Hepatocyte (in vitro differentiated cells): ENCODE data around the gene ESPL1. TPM values are rescaled to one million over a fixed set of nuclear protein-coding genes. Genes with fewer than 3 reads are reported as not detected.

Source experiments
- DNase-seq: peaks from one replicate; pipeline ENCODE4 v3.0.0-alpha.2; 2016; ENCODE audit warnings: low spot score
- H2AFZ ChIP-seq: fragments of 200-600 bp; sonication (generic); 2 replicates; pipeline ENCODE4 v1.6.0; 2016; ENCODE audit warnings: antibody characterized with exemption, mild to moderate bottlenecking
- H3K27ac ChIP-seq: fragments of 200-600 bp; sonication (generic); 2 replicates; pipeline ENCODE4 v1.5.1; 2016; ENCODE audit warnings: mild to moderate bottlenecking
- H3K27me3 ChIP-seq: fragments of 200-600 bp; sonication (generic); 2 replicates; pipeline ENCODE4 v1.6.1; 2016
- H3K36me3 ChIP-seq: fragments of 200-600 bp; sonication (generic); replicated peaks from 2 replicates; pipeline ENCODE4 v1.5.1; 2016; ENCODE audit warnings: low read depth; ENCODE audit not compliant: insufficient read depth
- H3K4me1 ChIP-seq: fragments of 200-600 bp; sonication (generic); 2 replicates; pipeline ENCODE4 v1.5.1; 2016; ENCODE audit warnings: mild to moderate bottlenecking, moderate library complexity; ENCODE audit not compliant: insufficient read depth
- H3K4me2 ChIP-seq: fragments of 200-600 bp; sonication (generic); 2 replicates; pipeline ENCODE4 v1.6.0; 2016
- H3K4me3 ChIP-seq: fragments of 200-600 bp; sonication (generic); 2 replicates; pipeline ENCODE4 v1.5.1; 2016; ENCODE audit warnings: mild to moderate bottlenecking
- H3K79me2 ChIP-seq: fragments of 200-600 bp; sonication (generic); 2 replicates; pipeline ENCODE4 v1.6.0; 2017; ENCODE audit warnings: mild to moderate bottlenecking
- H3K9me2 ChIP-seq: fragments of 200-600 bp; sonication (generic); replicated peaks from 2 replicates; pipeline ENCODE4 v1.6.0; 2017; ENCODE audit warnings: mild to moderate bottlenecking; ENCODE audit not compliant: insufficient read depth
- H3K9me3 ChIP-seq: fragments of 200-600 bp; sonication (generic); 2 replicates; pipeline ENCODE4 v1.5.1; 2016; ENCODE audit warnings: low read depth, mild to moderate bottlenecking
- H4K20me1 ChIP-seq: fragments of 200-600 bp; sonication (generic); 2 replicates; pipeline ENCODE4 v1.6.0; 2016; ENCODE audit warnings: mild to moderate bottlenecking; ENCODE audit not compliant: insufficient read depth, poor library complexity, severe bottlenecking
- CTCF ChIP-seq: fragments of 200-600 bp; sonication (generic); IDR thresholded peaks from 2 replicates; pipeline ENCODE4 v1.5.1; 2016; ENCODE audit warnings: antibody characterized with exemption, mild to moderate bottlenecking; ENCODE audit not compliant: poor library complexity
- EZH2 ChIP-seq: fragments of 200-600 bp; sonication (generic); IDR thresholded peaks from 2 replicates; pipeline ENCODE4 v1.6.1; 2016; ENCODE audit warnings: antibody characterized with exemption, mild to moderate bottlenecking, borderline replicate concordance
- EZH2phosphoT487 ChIP-seq: fragments of 200-600 bp; sonication (generic); IDR thresholded peaks from one replicate; pipeline ENCODE4 v1.6.1; 2018; ENCODE audit warnings: antibody characterized with exemption, mild to moderate bottlenecking, low read depth, moderate library complexity; ENCODE audit not compliant: unreplicated experiment, severe bottlenecking
- WGBS: methylation state at CpG from one replicate; pipeline ENCODE4 v1.1.6; 2016; ENCODE audit warnings: low lambda C conversion rate; ENCODE audit errors: missing lambda C conversion rate; 5-methylcytosine and 5-hydroxymethylcytosine counted together
- polyA plus RNA-seq: library from polyadenylated mRNA; unstranded; fragments of >200 nt; fragmentation: Nextera tagmentation; extraction: Ambion mirVana; gene quantifications from 2 replicates; pipeline ENCODE4 v1.2.1, GENCODE V29; 2016
- total RNA-seq: library from RNA; depleted of rRNA; stranded (reverse); fragments of >200 nt; gene quantifications from 2 replicates; pipeline ENCODE4 v1.2.3, GENCODE V29; 2014

The ESPL1 gene
- total and polyA plus RNA-seq, 2 experiments from 2014 or later, result 5.8 to 7.6 TPM

GRCh38 chr12:53265783-53266182 lies 2.3 kb upstream of the ESPL1 start:
- Histone ChIP-seq H4K20me1 (no peaks in the 10 kb centered on the region), H3K4me2 (no peak overlapping the region), H3K9me3 (no peaks in the 10 kb centered on the region), H3K4me1 (peaks cover 3% of the 10 kb centered on the region), H3K36me3 (no peaks in the 10 kb centered on the region), H3K4me3 (no peak overlapping the region), H2AFZ (no peak overlapping the region), H3K9me2 (no peaks in the 10 kb centered on the region), H3K79me2 (peaks cover 14% of the 10 kb centered on the region), H3K27ac (no peak overlapping the region), H3K27me3 (no peaks in the 10 kb centered on the region)
- DNase-seq, result no peak
- WGBS, result 91% methylated on average over 2 of the region's 2 CpGs
- no peak for TF ChIP-seq CTCF
- TF ChIP-seq EZH2, result no peak
- TF ChIP-seq EZH2phosphoT487, result no peak

GRCh38 chr12:53267306-53267998 lies 647 bp upstream of the ESPL1 start:
- Histone ChIP-seq H3K4me3 (peak overlapping the region; percentile 59), H3K79me2 (peaks cover 14% of the 10 kb centered on the region), H3K27me3 (no peaks in the 10 kb centered on the region), H2AFZ (peak overlapping the region; percentile 71), H3K27ac (peak overlapping the region; percentile 10), H3K9me3 (no peaks in the 10 kb centered on the region), H3K9me2 (no peaks in the 10 kb centered on the region), H3K36me3 (no peaks in the 10 kb centered on the region), H3K4me1 (peaks cover 3% of the 10 kb centered on the region), H4K20me1 (no peaks in the 10 kb centered on the region), H3K4me2 (peak overlapping the region; percentile 85)
- TF ChIP-seq EZH2 (no peak), EZH2phosphoT487 (no peak), CTCF (no peak)
- no peak for DNase-seq
- 62% methylated on average over 18 of the region's 18 CpGs for WGBS

- TF ChIP-seq EZH2, result no peak
- Histone ChIP-seq H3K9me2 (no peaks in the 10 kb centered on the region), H2AFZ (peak overlapping the region; percentile 71), H3K9me3 (no peaks in the 10 kb centered on the region), H3K27me3 (no peaks in the 10 kb centered on the region), H3K27ac (no peak overlapping the region), H4K20me1 (no peaks in the 10 kb centered on the region), H3K4me2 (peak overlapping the region; percentile 85), H3K4me1 (peaks cover 3% of the 10 kb centered on the region), H3K4me3 (peak overlapping the region; percentile 59), H3K79me2 (peaks cover 14% of the 10 kb centered on the region), H3K36me3 (no peaks in the 10 kb centered on the region)
- no peak for DNase-seq
- 51% methylated on average over 20 of the region's 20 CpGs for WGBS
Observed at GRCh38 chr12:53268630-53269562, 797 bp downstream of the ESPL1 start.

GRCh38 chr12:53274445-53274844 lies 6.3 kb downstream of the ESPL1 start:
- Histone ChIP-seq H3K27ac (no peak overlapping the region), H4K20me1 (no peaks in the 10 kb centered on the region), H3K79me2 (peaks cover 9% of the 10 kb centered on the region), H3K4me1 (no peaks in the 10 kb centered on the region), H3K27me3 (no peaks in the 10 kb centered on the region), H3K4me2 (no peak overlapping the region), H3K9me2 (no peaks in the 10 kb centered on the region), H2AFZ (no peak overlapping the region), H3K9me3 (no peaks in the 10 kb centered on the region), H3K36me3 (no peaks in the 10 kb centered on the region), H3K4me3 (no peak overlapping the region)
- no peak for TF ChIP-seq EZH2phosphoT487
- TF ChIP-seq EZH2, result no peak
- peak; percentile 32 for DNase-seq
- WGBS, result 86% methylated on average over 5 of the region's 5 CpGs
